MM.1S (cell line): Measurements from ENCODE around the gene C9orf152.

Source experiments
- EZH2phosphoT487 ChIP-seq: fragments of 300-600 bp; sonication (generic); IDR thresholded peaks from 2 replicates; pipeline ENCODE4 v1.6.1; 2018; ENCODE audit warnings: antibody characterized with exemption, low read length
- TF ChIP-seq, protein P1 (sequence below): fragments of 300-600 bp; sonication (generic); IDR thresholded peaks from 2 replicates; pipeline ENCODE4 v1.5.1; 2016; ENCODE audit warnings: antibody characterized with exemption, low read length, mixed read lengths

DNA sequence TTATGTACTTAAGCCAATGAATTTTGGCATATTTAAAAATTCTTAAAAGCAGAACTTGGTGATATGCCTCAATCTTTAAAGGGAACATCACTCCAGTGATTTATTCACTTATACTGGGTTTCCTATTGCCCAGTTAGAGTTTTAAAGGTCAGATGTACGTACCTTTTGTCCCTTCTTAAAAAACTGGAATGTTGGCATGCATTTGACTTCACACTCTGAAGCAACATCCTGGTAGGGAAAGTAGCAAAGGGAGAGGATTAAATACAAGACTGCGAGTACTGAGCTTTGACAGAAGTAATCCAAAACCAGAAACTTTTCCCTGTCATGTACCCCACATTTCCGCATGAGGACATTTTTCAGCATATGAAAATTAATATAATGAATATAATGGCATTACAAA, 36.7 kb upstream of the C9orf152 start:
- TF ChIP-seq, protein P1, sequence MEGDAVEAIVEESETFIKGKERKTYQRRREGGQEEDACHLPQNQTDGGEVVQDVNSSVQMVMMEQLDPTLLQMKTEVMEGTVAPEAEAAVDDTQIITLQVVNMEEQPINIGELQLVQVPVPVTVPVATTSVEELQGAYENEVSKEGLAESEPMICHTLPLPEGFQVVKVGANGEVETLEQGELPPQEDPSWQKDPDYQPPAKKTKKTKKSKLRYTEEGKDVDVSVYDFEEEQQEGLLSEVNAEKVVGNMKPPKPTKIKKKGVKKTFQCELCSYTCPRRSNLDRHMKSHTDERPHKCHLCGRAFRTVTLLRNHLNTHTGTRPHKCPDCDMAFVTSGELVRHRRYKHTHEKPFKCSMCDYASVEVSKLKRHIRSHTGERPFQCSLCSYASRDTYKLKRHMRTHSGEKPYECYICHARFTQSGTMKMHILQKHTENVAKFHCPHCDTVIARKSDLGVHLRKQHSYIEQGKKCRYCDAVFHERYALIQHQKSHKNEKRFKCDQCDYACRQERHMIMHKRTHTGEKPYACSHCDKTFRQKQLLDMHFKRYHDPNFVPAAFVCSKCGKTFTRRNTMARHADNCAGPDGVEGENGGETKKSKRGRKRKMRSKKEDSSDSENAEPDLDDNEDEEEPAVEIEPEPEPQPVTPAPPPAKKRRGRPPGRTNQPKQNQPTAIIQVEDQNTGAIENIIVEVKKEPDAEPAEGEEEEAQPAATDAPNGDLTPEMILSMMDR = no peak
- TF ChIP-seq EZH2phosphoT487 = no peak
